Fibroblast of lung (primary cell): Measurements from ENCODE around the gene FAM20B. TPM values are rescaled to one million over a fixed set of nuclear protein-coding genes. Genes with fewer than 3 reads are reported as not detected.

Experiments
- DNase-seq, 2 donors: peaks; one replicate each; pipeline versions ENCODE4 v3.0.0 to v3.0.0-alpha.2; 2010; ENCODE audit warnings: low read depth in 2 of 2
- H2AFZ ChIP-seq: 2 replicates; pipeline ENCODE4 v1.5.1; 2012; ENCODE audit warnings: low read length, control low read depth, inconsistent platforms
- H3K27ac ChIP-seq: 2 replicates; pipeline ENCODE4 v1.5.1; 2011; ENCODE audit warnings: low read length, control low read depth; ENCODE audit not compliant: insufficient read depth
- H3K27me3 ChIP-seq: 2 replicates; pipeline ENCODE4 v1.5.1; 2011; ENCODE audit warnings: mild to moderate bottlenecking, low read length; ENCODE audit not compliant: control insufficient read depth, insufficient read depth
- H3K36me3 ChIP-seq: 2 replicates; pipeline ENCODE4 v1.5.1; 2011; ENCODE audit warnings: low read length; ENCODE audit not compliant: control insufficient read depth, insufficient read depth
- H3K4me1 ChIP-seq: 2 replicates; pipeline ENCODE4 v1.5.1; 2011; ENCODE audit warnings: low read length; ENCODE audit not compliant: control insufficient read depth, insufficient read depth; ENCODE audit errors: extremely low read depth
- H3K4me2 ChIP-seq: 2 replicates; pipeline ENCODE4 v1.5.1; 2011; ENCODE audit warnings: low read length, control low read depth; ENCODE audit not compliant: insufficient read depth; ENCODE audit errors: extremely low read depth
- H3K4me3 ChIP-seq, 4 experiments: fragments of 200-600 bp in 1 of 4; sonication (generic) in 1 of 4; replicated peaks in 1 of 4; 2 replicates each; pipeline ENCODE4 v1.5.1; 2011 to 2016; ENCODE audit warnings: low read length in 4 of 4, low read depth in 3 of 4, mild to moderate bottlenecking in 3 of 4, control low read depth in 2 of 4, inconsistent platforms in 1 of 4, mixed read lengths in 1 of 4; ENCODE audit not compliant: insufficient read depth in 1 of 4; ENCODE audit errors: control extremely low read depth in 1 of 4
- H3K79me2 ChIP-seq: 2 replicates; pipeline ENCODE4 v1.5.1; 2012; ENCODE audit warnings: mild to moderate bottlenecking, low read length, inconsistent platforms; ENCODE audit not compliant: control insufficient read depth, insufficient read depth
- H3K9ac ChIP-seq: 2 replicates; pipeline ENCODE4 v1.5.1; 2011; ENCODE audit warnings: mild to moderate bottlenecking, low read length, control low read depth; ENCODE audit not compliant: insufficient read depth
- H3K9me3 ChIP-seq: 2 replicates; pipeline ENCODE4 v1.5.1; 2012; ENCODE audit warnings: low read depth, low read length; ENCODE audit not compliant: control insufficient read depth, insufficient read depth
- H4K20me1 ChIP-seq: 2 replicates; pipeline ENCODE4 v1.5.1; 2011; ENCODE audit warnings: low read length; ENCODE audit not compliant: control insufficient read depth, insufficient read depth; ENCODE audit errors: extremely low read depth
- EZH2 ChIP-seq: IDR thresholded peaks from 2 replicates; pipeline ENCODE4 v1.5.1; 2012; ENCODE audit warnings: low read length, control low read depth, mild to moderate bottlenecking; ENCODE audit errors: missing control alignments
- polyA plus RNA-seq, 2 donors: library from polyadenylated mRNA; depleted of rRNA in 1 of 2; stranded (reverse) in 1 of 2; unstranded in 1 of 2; fragments of >200 nt; gene quantifications; 2 replicates each; pipeline ENCODE4 v1.2.1, GENCODE V29; 2011 to 2012; ENCODE audit warnings: missing spikeins in 1 of 2
- total RNA-seq: library from RNA; depleted of rRNA; stranded (reverse); fragments of >200 nt; gene quantifications from 2 replicates; pipeline ENCODE4 v1.2.1, GENCODE V29; 2014
- TF ChIP-seq, protein P1 (sequence below), 2 donors: IDR thresholded peaks in 1 of 2; conservative IDR thresholded peaks in 1 of 2; 1 replicate in 1 of 2; 2 replicates in 1 of 2; pipeline ENCODE4 v1.5.1; 2011 to 2012; ENCODE audit warnings: low read length in 2 of 2, control low read depth in 1 of 2, inconsistent platforms in 1 of 2, low read depth in 1 of 2, mild to moderate bottlenecking in 1 of 2

Gene FAM20B
- total and polyA plus RNA-seq, 2 donors (not counting 1 experiment from before 2014, with no cell fraction given): 42.1 to 45.2 TPM

DNA sequence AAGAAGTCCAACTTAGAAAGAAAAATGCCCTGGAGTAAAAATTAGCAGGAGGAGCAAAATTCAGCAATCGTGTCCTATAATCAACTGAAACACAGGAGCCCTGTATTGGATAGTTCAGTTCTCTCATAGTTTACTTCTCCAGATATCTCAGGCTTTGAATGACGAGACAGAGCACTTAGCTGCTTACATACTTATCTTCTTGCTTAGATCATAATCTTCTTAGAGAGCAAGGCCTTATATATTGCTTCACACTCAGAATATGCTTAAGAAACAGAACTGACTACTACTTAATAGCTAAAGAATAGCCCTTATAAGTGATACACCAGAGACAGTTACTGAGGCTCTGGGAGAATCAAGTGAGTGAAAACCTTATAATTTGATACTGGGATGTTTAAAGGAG lies 95.0 kb downstream of the FAM20B start:
- H3K27ac ChIP-seq: no peak overlapping the region
- H3K79me2 ChIP-seq: peaks cover 41% of the 10 kb centered on the region
- no peak for TF ChIP-seq EZH2
- TF ChIP-seq, protein P1, sequence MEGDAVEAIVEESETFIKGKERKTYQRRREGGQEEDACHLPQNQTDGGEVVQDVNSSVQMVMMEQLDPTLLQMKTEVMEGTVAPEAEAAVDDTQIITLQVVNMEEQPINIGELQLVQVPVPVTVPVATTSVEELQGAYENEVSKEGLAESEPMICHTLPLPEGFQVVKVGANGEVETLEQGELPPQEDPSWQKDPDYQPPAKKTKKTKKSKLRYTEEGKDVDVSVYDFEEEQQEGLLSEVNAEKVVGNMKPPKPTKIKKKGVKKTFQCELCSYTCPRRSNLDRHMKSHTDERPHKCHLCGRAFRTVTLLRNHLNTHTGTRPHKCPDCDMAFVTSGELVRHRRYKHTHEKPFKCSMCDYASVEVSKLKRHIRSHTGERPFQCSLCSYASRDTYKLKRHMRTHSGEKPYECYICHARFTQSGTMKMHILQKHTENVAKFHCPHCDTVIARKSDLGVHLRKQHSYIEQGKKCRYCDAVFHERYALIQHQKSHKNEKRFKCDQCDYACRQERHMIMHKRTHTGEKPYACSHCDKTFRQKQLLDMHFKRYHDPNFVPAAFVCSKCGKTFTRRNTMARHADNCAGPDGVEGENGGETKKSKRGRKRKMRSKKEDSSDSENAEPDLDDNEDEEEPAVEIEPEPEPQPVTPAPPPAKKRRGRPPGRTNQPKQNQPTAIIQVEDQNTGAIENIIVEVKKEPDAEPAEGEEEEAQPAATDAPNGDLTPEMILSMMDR (conservative IDR thresholded peaks at IDR 0.05 in 1 of 2, IDR thresholded peaks at IDR 0.05 in 1 of 2; ENCODE audit: low read depth in 1 of 2, low read length in 2 of 2): no peak

GRCh38 chr1:179121159-179121938 lies 95.7 kb downstream of the FAM20B start:
- Histone ChIP-seq H3K36me3 (peaks cover 13% of the 10 kb centered on the region), H3K27me3 (no peaks in the 10 kb centered on the region), H3K79me2 (peaks cover 47% of the 10 kb centered on the region), H3K9me3 (no peaks in the 10 kb centered on the region), H3K4me1 (no peaks in the 10 kb centered on the region), H2AFZ (no peak overlapping the region), H3K27ac (no peak overlapping the region), H3K9ac (no peak overlapping the region), H3K4me3 (no peak overlapping the region), H4K20me1 (no peaks in the 10 kb centered on the region), H3K4me2 (no peak overlapping the region)
- DNase-seq: peak; percentile 52 to 74
- TF ChIP-seq, protein P1 (conservative IDR thresholded peaks at IDR 0.05 in 1 of 2, IDR thresholded peaks at IDR 0.05 in 1 of 2; ENCODE audit: low read depth in 1 of 2, low read length in 2 of 2): peak; percentile 62 to 68
- TF ChIP-seq EZH2: no peak

More for the DNA sequence above, 95.0 kb downstream of the FAM20B start:
- DNase-seq: no peak
- Histone ChIP-seq H4K20me1 (no peaks in the 10 kb centered on the region), H3K36me3 (peaks cover 16% of the 10 kb centered on the region), H2AFZ (no peak overlapping the region), H3K9me3 (no peaks in the 10 kb centered on the region), H3K4me3 (no peak overlapping the region), H3K4me2 (no peak overlapping the region), H3K27me3 (no peaks in the 10 kb centered on the region), H3K9ac (no peak overlapping the region), H3K4me1 (no peaks in the 10 kb centered on the region)

DNA sequence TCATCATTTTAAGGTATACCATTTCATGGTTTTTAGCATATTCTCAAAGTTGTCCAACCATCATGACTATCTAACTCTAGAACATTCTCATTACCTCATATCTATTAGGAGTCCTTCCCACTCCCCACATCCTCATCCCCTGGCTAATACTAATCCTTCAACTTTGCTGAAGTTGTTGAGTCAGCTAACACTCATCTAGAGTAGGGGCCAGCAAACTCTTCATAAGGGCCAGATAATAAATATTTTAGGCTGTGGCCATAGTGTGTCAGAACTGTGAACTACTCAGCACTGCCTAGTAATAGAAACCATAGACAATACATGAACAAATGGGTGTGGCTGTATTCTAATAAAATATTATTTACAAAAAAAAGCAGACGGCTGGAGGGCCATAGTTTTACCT lies 99.2 kb downstream of the FAM20B start:
- Histone ChIP-seq H3K4me2 (no peak overlapping the region), H3K9ac (no peak overlapping the region), H3K79me2 (peaks cover 59% of the 10 kb centered on the region), H4K20me1 (no peaks in the 10 kb centered on the region), H3K9me3 (no peaks in the 10 kb centered on the region), H3K4me3 (no peak overlapping the region), H3K27me3 (no peaks in the 10 kb centered on the region), H3K27ac (no peak overlapping the region), H3K36me3 (peaks cover 13% of the 10 kb centered on the region), H3K4me1 (peaks cover 7% of the 10 kb centered on the region), H2AFZ (no peak overlapping the region)
- peak; percentile 40 to 84 for DNase-seq
- TF ChIP-seq, protein P1 (conservative IDR thresholded peaks at IDR 0.05 in 1 of 2, IDR thresholded peaks at IDR 0.05 in 1 of 2; ENCODE audit: low read depth in 1 of 2, low read length in 2 of 2): no peak
- TF ChIP-seq EZH2: no peak

Other genes starting within 250 kb of the FAM20B start
- 4.1 and 7.2 TPM in 2 replicates for gene ANGPTL1, start 154.8 kb upstream of the FAM20B start, total RNA-seq
- gene ANGPTL1, start 154.8 kb upstream of the FAM20B start, polyA plus RNA-seq: 1.5 and 4.2 TPM in 2 replicates
- gene TOR3A, start 56.2 kb downstream of the FAM20B start, total RNA-seq: 32.9 and 62.1 TPM in 2 replicates
- 24.0 and 24.1 TPM in 2 replicates for gene TOR3A, start 56.2 kb downstream of the FAM20B start, polyA plus RNA-seq
- 33.9 and 85.4 TPM in 2 replicates for gene ABL2, start 203.8 kb downstream of the FAM20B start, total RNA-seq
- gene ABL2, start 203.8 kb downstream of the FAM20B start, polyA plus RNA-seq: 32.7 and 36.1 TPM in 2 replicates